GM19351 (cell line): ENCODE results near the gene TECRL.

ENCODE experiments used
- ATAC-seq: cut with Tn5 transposase; IDR thresholded peaks from one replicate; pipeline ENCODE4 v1.9.1; 2021; ENCODE audit warnings: mild to moderate bottlenecking, moderate library complexity; ENCODE audit not compliant: unreplicated experiment

TECRL gene, protein sequence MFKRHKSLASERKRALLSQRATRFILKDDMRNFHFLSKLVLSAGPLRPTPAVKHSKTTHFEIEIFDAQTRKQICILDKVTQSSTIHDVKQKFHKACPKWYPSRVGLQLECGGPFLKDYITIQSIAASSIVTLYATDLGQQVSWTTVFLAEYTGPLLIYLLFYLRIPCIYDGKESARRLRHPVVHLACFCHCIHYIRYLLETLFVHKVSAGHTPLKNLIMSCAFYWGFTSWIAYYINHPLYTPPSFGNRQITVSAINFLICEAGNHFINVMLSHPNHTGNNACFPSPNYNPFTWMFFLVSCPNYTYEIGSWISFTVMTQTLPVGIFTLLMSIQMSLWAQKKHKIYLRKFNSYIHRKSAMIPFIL

DNA sequence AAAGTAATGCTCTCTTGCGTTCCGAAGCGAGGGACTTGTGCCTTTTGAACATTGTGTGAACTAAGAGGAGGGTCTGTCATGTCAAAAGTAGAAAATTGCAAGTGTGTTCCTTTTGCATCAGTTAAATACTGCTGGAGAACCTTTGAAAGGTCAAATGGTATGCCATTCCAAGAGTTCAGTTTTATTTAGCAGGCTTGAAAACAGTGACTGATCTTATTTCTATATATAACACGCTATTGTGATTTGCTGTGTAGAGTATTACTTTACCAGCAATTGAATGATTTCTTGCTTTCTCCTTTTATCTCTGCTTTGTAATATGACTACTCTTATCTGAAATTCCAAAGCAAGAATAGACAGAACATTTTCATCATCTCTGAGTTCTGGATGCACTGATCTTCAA is at the start of gene TECRL:
TECRL (minus strand) TSS at position 151 of the 400 bp plus-strand sequence; CDS start at position 52, 99 bp downstream.
- no peak for ATAC-seq

DNA sequence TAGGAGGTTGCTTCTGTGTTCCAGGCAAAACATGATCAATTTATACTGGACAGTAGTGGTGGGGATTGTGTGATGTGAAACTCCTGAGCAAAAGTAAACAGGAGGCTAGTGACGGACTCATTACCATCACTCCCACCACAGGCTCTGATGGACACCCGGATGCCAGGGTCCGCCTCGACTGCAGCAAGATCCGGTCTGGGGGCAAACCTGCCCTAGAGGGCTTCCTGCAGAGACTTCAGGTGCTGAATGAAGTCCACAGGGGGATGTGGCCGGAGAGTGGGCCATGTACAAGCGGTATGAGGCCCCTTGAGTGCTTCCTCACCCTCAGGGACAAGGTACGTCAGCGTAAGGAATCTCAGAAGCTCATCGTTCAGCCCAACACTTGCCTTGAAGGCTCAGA is 23.4 kb upstream of the TECRL start:
- no peak for ATAC-seq

DNA sequence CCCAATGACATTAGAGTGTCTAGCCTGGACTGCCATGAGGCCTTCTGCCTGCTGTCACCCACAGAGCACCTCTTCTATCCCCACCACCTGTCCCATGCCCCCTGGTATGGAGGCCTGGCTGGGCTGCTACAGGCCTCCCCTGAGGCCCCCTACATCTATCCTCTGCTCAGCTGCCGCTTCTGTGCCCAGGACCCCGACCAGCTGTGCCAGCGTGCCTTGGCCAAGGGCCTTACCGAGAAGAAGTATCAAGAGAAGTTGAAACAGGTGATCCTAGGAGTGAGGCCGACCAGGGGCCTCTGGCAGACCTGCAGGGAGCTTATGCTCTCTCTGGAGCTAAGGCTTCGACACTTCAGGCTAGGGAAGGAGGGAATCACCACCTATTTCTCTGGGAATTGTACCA is 21.7 kb upstream of the TECRL start:
- ATAC-seq: no peak

DNA sequence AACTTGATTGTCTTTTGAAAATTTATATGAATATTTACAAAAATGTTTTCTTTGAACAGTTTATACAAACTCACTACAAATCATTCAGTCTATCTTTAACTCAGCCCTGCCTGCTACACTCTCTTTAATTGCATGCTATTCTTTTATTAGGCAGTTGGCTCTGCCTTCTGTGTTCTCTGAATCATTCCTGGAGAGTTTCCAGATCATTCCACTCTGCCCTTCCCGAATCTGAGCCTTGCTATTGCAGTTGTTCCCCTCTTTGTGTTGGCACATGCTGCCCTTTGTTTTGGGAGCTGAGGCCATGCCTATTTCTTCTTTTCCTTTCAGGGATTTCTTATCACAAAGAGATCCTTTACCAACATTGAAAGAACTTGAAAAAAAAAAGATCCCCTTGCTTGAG is 8.7 kb upstream of the TECRL start:
- ATAC-seq: no peak

DNA sequence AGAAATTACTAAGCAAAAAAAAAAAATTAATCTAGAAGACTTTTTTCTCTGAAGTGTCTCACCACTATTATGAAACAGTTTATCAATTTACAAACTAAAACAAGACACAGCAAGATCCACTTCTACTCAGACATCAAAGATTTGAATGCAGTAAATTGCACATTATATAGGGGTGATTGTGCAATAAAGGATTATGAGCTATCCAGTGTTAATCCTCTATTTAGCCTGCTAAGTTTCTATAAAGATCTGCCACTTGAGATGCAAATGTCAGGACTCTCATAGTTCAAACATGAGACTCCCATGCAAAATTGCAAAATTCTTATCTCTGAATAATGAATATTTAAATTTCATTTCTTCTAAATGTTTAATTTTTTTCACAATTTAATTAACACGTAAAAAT is 2.2 kb downstream of the TECRL start:
- ATAC-seq: no peak

DNA sequence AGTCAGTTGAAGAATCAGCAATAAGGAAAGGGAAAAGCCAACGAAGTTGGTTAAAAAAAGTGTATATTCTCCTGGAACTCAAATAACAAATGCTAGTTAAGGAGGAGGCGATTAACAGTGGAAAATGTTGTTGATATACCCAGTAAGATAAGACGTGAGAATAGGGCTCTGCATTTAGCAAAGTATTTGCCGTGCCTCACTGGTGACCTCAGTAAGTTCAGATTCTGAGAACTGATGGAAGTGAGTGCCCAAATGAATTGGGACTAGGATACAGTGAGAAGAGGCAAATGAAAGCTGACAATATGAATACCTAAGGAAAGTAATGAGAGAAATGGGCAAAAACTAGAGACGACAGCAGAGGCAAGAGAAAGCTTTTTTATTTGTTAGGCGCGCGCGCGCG is 3.5 kb downstream of the TECRL start:
- ATAC-seq: no peak

DNA sequence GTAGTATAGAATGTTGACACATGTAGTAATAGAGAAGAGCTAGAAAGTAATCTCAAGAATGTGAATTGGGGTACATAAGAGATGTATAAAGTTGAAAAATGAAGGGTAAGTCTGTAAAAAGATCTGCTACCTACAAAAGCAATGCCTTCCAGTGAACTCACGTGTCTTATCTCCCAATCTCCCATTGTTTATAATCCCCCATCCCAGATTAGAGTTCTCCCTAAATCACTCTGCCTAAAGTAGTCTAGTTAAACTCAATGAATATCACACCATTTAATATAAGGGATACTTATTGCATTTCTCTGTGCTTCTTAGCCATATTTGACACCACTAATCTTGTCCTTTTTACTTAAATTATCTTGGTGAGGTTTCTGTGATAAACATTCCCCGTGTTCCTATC is 6.6 kb downstream of the TECRL start:
- ATAC-seq: no peak

DNA sequence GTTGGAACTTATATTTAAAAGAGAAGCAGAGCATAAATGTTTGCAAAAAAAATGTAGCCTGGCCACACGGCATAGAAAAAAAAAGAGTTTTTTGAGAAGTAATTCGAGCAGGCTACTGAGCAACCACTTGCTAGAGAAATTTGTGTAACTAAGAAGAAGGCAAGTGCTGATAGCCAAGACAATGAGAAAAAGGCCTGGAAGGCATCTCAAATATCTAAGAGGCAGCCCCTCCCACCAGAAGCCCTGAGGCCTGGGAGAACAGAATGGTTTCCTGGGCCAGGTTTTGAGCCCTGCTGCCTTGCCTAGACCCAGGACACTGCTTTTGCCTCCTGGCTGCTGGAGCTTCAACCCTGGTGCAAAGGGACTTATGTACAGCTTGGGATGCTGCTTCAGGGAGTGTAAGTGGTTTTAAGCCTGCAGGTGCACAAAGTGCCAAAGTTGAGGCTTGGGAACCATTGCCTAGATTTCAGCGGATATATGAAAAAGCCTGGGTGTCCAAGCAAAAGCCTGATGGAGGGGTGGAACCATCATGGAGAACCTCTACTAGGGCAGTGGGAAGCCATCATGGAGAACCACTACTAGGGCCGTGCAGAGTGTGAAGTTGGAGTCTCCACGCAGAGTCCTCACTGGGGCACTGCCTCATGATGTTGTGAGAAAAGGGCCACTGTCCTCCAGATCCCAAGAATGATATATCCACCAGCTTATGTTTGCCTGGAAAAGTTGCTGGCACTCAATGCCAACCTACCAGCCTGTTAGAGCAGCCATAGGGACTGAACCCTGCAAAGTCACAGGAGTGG is 9.7 kb downstream of the TECRL start:
- no peak for ATAC-seq

DNA sequence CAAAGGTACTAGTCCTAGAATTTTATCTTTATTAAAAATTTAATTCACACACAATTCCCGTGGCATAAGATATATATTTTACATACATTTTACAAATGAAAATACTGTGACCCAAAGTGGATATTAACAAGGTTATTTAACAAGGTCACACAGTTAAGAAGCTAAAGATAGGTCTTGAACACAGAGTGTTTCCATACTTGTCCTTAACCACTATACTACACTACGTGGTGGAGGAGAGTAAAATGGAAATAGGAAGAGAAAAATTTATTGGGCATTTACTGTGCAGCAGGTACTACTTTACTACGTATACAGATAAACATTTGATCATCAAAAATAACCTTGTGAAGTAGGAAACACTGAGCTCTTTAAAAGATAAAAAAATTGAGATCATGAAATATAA is 14.8 kb downstream of the TECRL start:
- ATAC-seq: no peak

DNA sequence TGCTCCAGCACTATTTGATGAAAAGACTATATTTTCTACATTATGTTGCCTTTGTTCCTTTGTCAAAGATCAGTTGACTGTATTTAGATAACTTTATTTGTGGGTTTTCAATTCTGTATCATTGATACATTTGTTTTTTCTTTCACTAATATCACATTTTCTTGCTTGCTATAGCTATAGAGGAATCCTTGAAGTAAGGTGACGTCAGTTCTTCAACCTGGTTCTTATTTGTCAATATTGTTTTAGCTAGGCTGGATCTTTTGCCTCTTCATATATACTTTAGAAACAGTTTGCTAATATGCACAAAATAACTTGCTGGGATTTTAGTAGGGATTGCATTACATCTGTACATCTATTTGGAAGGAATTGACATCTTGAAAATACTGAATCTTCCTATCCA is 21.0 kb downstream of the TECRL start:
- no peak for ATAC-seq

DNA sequence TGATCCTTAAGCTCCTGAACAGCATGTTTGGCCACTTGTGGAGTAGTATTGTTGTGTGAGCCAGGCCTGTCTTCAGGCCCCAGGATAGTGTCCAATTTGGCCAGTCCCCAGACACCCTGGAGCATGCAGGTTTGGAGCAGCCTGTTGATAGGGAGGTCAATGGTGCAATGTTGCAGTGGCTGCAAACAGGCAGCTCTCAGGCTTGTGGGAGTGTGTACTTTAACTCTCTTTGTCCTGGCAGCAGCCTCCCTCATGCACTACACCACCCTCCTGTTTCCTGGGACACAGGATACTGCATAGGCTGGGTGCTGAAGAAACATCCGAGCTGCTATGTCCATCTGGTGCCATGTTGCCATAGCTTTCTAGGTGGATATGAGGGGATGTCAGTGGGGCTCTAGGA is 24.0 kb downstream of the TECRL start:
- ATAC-seq: no peak

DNA sequence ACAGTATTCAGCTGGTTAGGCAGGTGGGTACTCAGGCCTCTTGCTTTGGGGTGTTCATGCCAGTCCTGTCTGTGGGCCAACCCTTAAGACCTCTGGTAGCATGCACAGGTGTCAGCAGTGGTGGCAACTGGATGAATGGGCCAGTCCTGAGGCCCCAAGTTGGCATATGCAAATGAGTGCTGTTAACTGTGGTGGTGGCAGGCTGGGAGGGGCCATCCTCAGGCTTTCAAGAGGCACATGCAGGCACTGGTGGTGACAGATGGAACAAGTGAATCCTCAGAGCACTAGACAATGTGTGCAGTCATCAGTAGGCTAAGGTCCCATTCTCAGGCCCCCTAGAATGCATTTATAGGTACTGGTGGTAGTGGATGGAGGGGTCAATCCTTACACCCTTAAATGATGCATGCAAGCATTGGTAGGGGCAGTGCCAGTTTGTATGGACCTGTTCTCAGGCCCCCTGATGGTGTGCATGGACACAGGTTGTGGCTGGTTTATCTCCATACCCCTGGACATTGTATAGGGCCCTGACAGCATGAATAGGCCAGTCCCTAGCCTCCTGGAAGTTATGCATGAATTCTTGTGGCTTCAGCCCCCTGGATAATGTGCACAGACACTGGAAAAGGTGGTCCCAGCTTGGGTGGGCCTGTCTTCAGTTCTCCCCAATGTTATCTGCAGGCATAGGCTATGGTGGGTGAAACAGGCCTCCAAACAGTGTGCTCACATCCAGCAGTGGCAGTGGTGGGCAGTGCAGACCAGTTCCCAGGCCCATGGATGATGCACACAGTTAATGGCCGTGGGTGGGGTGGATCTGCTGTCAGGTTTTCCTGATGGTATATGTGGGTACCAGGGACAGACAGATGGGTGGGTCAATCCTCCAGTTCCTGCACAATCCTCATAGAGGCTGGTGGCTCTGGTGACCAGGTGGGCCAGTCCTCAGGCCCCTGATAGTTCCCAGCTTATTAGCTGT is 24.7 kb downstream of the TECRL start:
- no peak for ATAC-seq

DNA sequence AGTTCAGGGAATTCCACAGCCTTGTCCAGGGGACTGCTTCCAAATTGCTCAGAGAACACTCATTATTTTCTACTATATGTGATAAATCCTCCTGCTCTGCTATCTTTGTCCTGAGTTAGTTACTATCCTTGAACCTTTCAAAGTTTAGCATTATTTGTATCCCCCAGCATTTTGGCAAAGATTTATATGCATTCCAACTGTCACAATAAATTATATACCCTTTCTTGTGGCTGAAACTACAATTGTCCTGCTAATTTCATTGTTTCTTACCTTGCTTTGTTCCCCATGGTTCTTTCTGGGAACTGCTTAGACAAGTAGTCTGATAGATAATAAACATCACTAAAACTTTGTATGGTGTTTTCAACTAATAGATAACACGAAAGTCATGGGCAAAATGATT is 40.5 kb downstream of the TECRL start:
- no peak for ATAC-seq

DNA sequence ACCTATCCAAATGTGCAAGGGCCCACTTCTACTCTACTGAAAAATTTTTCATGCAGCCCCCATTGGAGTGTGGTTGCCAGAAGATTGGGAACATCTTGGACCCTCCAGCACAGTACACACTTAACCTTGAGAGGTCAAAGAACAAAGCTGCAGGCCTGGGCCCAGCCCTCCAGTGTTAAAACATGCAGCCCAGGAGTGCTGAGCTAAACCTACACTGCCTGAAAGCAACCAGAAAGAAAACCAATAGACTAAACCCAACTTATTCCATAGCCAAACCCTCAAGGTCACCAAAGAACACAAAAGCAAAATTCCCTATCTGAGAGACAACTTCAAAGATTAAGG is 47.9 kb downstream of the TECRL start:
- ATAC-seq: no peak

DNA sequence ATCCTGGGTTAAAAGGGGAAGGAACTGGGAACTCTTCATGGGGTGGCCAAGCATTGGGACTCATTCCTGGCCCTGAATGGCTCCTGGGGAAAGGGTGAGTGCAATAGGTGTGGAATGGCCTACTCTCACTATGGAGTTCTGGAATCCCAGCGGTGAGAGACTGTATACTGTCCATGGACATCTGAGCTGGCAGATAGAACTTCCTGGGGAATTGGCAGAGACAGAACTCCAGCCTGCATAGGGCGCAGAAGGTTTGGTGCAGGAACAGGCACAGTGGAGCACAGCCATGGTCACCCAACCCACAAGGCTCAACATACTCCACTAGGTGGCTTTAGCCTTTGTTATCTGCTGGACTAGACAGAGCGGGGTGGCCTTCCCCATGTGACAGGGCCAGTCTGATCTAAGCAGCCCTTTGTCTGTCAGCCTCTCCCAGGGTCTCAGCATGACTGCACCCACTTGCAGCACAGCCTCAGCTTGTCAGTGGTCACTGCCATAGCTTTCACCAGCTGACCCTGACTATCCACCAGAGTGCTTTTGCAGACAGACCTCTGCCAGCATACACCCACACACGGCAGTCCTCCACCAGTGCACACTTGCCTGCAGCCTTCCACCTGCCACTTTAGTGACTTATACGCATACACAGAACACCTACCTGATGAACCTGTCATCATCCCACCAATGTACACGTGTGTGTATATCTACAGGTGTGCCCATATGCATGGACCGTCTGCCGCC is 48.4 kb downstream of the TECRL start:
- no peak for ATAC-seq

DNA sequence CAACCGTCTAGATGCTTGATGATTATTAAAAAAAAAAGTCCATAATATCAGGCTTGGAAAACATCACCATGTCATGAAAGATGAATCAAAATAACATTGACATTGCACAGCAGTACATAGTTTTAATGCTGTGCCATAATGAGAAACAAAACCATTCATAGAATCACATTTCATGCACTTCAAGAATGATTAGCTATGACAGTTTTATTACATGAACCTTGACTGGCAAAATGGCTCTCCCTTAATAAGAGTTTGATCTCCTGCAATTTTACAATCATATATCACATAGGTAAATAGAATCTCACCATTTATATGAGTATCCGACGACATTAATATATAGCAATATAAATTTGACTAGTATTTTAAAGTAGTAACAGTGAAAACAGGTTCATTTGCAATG is 49.8 kb downstream of the TECRL start:
- ATAC-seq: no peak

DNA sequence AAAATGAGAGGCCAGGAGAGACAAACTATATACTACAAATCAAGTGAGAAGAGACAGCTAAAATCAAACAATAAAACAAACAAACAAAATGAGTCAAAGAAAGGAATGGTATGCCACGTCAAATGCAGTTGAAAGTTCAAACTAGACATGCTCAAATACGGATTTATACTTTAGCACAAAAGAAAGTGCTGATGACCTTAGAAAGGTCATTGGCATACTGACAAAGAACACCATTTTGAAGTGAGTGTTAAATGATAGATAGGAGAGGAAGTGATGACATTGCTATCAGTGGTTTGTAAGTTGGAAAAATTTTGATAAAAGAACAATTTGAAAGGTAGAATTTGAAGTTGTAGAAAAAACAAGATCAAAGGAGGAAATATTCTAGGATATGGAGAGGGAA is 55.3 kb downstream of the TECRL start:
- no peak for ATAC-seq

DNA sequence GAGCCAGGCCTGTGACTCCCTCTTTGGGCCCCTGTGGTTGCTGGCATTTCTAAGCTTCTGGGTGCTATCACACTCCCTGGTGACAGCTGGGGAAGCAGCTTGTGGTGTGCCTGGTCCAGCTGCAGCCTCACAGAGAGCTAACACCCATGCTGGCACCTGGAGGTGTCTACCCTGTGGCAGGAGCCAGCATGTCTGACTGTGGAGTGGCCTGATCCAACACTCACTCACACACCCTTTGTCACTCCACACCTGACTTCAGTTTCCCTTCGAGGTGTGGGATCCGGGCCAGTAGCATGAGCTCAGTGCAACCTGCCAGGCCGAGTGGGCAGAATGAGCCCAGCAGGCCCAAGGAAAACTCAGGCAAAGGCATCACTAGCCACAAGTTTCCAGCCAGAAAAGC is 67.5 kb downstream of the TECRL start:
- no peak for ATAC-seq

DNA sequence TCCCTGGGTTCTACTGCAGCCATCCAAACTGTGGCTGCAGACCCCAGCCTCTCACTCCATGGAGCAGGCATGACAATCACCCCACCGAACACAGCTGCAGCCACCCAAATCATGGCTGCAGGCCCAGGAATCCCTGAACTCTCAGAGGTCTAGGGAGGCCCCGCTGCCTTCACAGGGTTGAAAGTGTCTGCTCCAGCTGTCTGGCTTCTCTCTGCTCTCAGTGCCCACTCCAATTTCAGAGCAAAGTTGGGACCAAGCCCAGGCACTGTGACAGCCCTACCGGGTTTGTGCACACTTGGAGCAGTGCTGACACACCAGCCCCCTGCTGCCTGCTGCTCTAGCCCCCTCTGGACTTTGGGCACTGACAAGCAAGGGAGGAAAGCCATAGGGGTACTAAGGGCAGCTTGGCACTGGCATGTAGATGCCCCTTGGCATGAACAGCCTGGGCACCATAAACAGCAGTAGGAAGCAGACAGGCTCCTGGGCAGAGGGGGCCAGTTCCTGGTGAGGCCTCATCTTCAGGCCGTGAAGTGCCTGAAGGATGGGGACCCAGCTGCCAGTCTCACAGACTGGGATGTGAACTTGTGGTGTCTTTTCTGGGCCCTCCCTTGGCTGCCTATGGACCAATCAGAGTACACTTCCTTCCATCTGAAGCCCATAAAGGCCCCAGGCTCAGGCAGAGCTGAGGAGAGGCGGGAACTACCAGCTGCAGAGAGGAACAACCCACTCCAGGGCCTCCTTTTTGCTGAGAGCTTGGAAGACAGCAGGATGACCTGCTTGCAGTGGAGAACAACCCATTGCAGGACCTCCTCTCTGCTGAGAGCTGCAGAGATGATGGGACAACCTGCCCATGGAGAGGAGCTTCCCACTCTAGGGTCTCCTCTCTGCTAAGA is 68.8 kb downstream of the TECRL start:
- no peak for ATAC-seq

DNA sequence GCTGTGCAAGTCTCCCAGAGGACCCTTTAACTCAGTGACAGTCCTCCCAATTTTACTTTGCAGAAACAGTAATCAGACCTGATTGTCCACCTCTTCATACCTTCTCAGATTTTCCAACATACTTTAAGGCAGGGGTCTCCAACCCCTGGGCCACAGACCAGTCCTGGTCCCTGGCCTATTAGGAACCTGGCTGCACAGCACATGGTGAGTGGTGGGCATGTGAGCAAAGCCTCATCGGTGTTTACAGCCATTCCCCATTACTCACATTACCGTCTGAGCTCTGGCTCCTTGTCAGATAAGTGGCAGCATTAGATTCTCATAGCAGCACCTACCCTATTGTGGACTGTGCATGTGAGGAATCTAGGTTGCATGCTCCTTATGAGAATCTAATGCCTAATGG is 74.3 kb downstream of the TECRL start:
- no peak for ATAC-seq
